ENCODE measurements around the gene KLF13.

Gene KLF13

GRCh38 chr15:31341496-31342195, 15.0 kb downstream of the KLF13 start:
- Mint-ChIP-seq H3K27ac (ENCODE audit: low read depth) (peak overlapping the region; percentile 99), H3K4me3 (peak overlapping the region; percentile 96), H3K27me3 (no peaks in the 10 kb centered on the region), H3K9me3 (no peaks in the 10 kb centered on the region), H3K4me1 (peaks cover 98% of the 10 kb centered on the region), H3K36me3 (ENCODE audit: insufficient read depth) (peaks cover 63% of the 10 kb centered on the region)
- DNase-seq (ENCODE audit: low spot score in 2 of 2) = peak in 1 of 2 donors; percentile 50
- peak; percentile 75 for ATAC-seq (replicated peaks; ENCODE audit: extremely low read depth, poor library complexity, severe bottlenecking)

- DNase-seq (ENCODE audit: low spot score in 2 of 2) (no peak), ATAC-seq (replicated peaks; ENCODE audit: extremely low read depth, poor library complexity, severe bottlenecking) (no peak)
- Mint-ChIP-seq H3K27ac (ENCODE audit: low read depth) (peak overlapping the region; percentile 99), H3K4me3 (peak overlapping the region; percentile 96), H3K9me3 (no peaks in the 10 kb centered on the region), H3K27me3 (no peaks in the 10 kb centered on the region), H3K4me1 (peaks cover 98% of the 10 kb centered on the region), H3K36me3 (ENCODE audit: insufficient read depth) (peaks cover 68% of the 10 kb centered on the region)
Measured at GRCh38 chr15:31342381-31342780, 15.7 kb downstream of the KLF13 start.

GRCh38 chr15:31342781-31343626, 16.4 kb downstream of the KLF13 start:
- no peaks in the 10 kb centered on the region for H3K9me3 Mint-ChIP-seq
- ATAC-seq (replicated peaks; ENCODE audit: extremely low read depth, poor library complexity, severe bottlenecking) (no peak), DNase-seq (ENCODE audit: low spot score in 2 of 2) (no peak)
- H3K4me1 Mint-ChIP-seq = peaks cover 98% of the 10 kb centered on the region
- H3K4me3 Mint-ChIP-seq = peak overlapping the region; percentile 96
- H3K36me3 Mint-ChIP-seq (ENCODE audit: insufficient read depth) = peaks cover 68% of the 10 kb centered on the region
- H3K27me3 Mint-ChIP-seq = no peaks in the 10 kb centered on the region
- peak overlapping the region; percentile 99 for H3K27ac Mint-ChIP-seq (ENCODE audit: low read depth)

- ATAC-seq (replicated peaks; ENCODE audit: extremely low read depth, poor library complexity, severe bottlenecking) = no peak
- Mint-ChIP-seq H3K9me3 (no peaks in the 10 kb centered on the region), H3K4me3 (peak overlapping the region; percentile 96), H3K4me1 (peaks cover 96% of the 10 kb centered on the region), H3K36me3 (ENCODE audit: insufficient read depth) (peaks cover 68% of the 10 kb centered on the region), H3K27me3 (no peaks in the 10 kb centered on the region), H3K27ac (ENCODE audit: low read depth) (peak overlapping the region; percentile 99)
- DNase-seq (ENCODE audit: low spot score in 2 of 2) = no peak
Measured at GRCh38 chr15:31343831-31344230, 17.2 kb downstream of the KLF13 start.

GRCh38 chr15:31344266-31344665, 17.6 kb downstream of the KLF13 start:
- no peak for ATAC-seq (replicated peaks; ENCODE audit: extremely low read depth, poor library complexity, severe bottlenecking)
- no peaks in the 10 kb centered on the region for H3K27me3 Mint-ChIP-seq
- peaks cover 69% of the 10 kb centered on the region for H3K36me3 Mint-ChIP-seq (ENCODE audit: insufficient read depth)
- peak overlapping the region; percentile 96 for H3K4me3 Mint-ChIP-seq
- no peaks in the 10 kb centered on the region for H3K9me3 Mint-ChIP-seq
- H3K27ac Mint-ChIP-seq (ENCODE audit: low read depth) = peak overlapping the region; percentile 99
- DNase-seq (ENCODE audit: low spot score in 2 of 2) = no peak
- H3K4me1 Mint-ChIP-seq = peaks cover 93% of the 10 kb centered on the region

- peak overlapping the region; percentile 99 for H3K27ac Mint-ChIP-seq (ENCODE audit: low read depth)
- H3K4me3 Mint-ChIP-seq = peak overlapping the region; percentile 96
Measured at GRCh38 chr15:31344823-31345605, 18.4 kb downstream of the KLF13 start.

GRCh38 chr15:31345606-31346366, 19.2 kb downstream of the KLF13 start:
- DNase-seq (ENCODE audit: low spot score in 2 of 2) = no peak
- Mint-ChIP-seq H3K36me3 (ENCODE audit: insufficient read depth) (peaks cover 68% of the 10 kb centered on the region), H3K9me3 (no peaks in the 10 kb centered on the region), H3K27me3 (no peaks in the 10 kb centered on the region), H3K27ac (ENCODE audit: low read depth) (peak overlapping the region; percentile 99), H3K4me3 (peak overlapping the region; percentile 96), H3K4me1 (peaks cover 95% of the 10 kb centered on the region)
- no peak for ATAC-seq (replicated peaks; ENCODE audit: extremely low read depth, poor library complexity, severe bottlenecking)

More at GRCh38 chr15:31344823-31345605, 18.4 kb downstream of the KLF13 start:
- ATAC-seq (replicated peaks; ENCODE audit: extremely low read depth, poor library complexity, severe bottlenecking) (no peak), DNase-seq (ENCODE audit: low spot score in 2 of 2) (no peak)
- Mint-ChIP-seq H3K27me3 (no peaks in the 10 kb centered on the region), H3K36me3 (ENCODE audit: insufficient read depth) (peaks cover 69% of the 10 kb centered on the region), H3K4me1 (peaks cover 95% of the 10 kb centered on the region), H3K9me3 (no peaks in the 10 kb centered on the region)

GRCh38 chr15:31346367-31347066, 19.9 kb downstream of the KLF13 start:
- no peak for DNase-seq (ENCODE audit: low spot score in 2 of 2)
- Mint-ChIP-seq H3K4me3 (peak overlapping the region; percentile 96), H3K9me3 (no peaks in the 10 kb centered on the region), H3K36me3 (ENCODE audit: insufficient read depth) (peaks cover 69% of the 10 kb centered on the region), H3K27me3 (no peaks in the 10 kb centered on the region), H3K27ac (ENCODE audit: low read depth) (peak overlapping the region; percentile 99), H3K4me1 (peaks cover 95% of the 10 kb centered on the region)
- ATAC-seq (replicated peaks; ENCODE audit: extremely low read depth, poor library complexity, severe bottlenecking) = no peak

- no peaks in the 10 kb centered on the region for H3K9me3 Mint-ChIP-seq
- ATAC-seq (replicated peaks; ENCODE audit: extremely low read depth, poor library complexity, severe bottlenecking) (peak; percentile 95), DNase-seq (ENCODE audit: low spot score in 2 of 2) (peak; percentile 66 to 78)
- peak overlapping the region; percentile 99 for H3K27ac Mint-ChIP-seq (ENCODE audit: low read depth)
- no peaks in the 10 kb centered on the region for H3K27me3 Mint-ChIP-seq
- H3K36me3 Mint-ChIP-seq (ENCODE audit: insufficient read depth) = peaks cover 67% of the 10 kb centered on the region
- peaks cover 95% of the 10 kb centered on the region for H3K4me1 Mint-ChIP-seq
- H3K4me3 Mint-ChIP-seq = peak overlapping the region; percentile 96
Measured at GRCh38 chr15:31347067-31347975, 20.7 kb downstream of the KLF13 start.

GRCh38 chr15:31347981-31348803, 21.6 kb downstream of the KLF13 start:
- Mint-ChIP-seq H3K9me3 (no peaks in the 10 kb centered on the region), H3K27me3 (no peaks in the 10 kb centered on the region), H3K36me3 (ENCODE audit: insufficient read depth) (peaks cover 63% of the 10 kb centered on the region), H3K27ac (ENCODE audit: low read depth) (peak overlapping the region; percentile 99), H3K4me3 (peak overlapping the region; percentile 96), H3K4me1 (peaks cover 95% of the 10 kb centered on the region)
- ATAC-seq (replicated peaks; ENCODE audit: extremely low read depth, poor library complexity, severe bottlenecking) (no peak), DNase-seq (ENCODE audit: low spot score in 2 of 2) (no peak)
